Stomach (tissue), 9 donors: ENCODE measurements around the gene FNDC10. TPM values are rescaled to one million over a fixed set of nuclear protein-coding genes. Genes with fewer than 3 reads are reported as not detected.

ENCODE experiments used
- DNase-seq, 2 donors: peaks; one replicate each; pipeline versions ENCODE4 v3.0.0 to v3.0.0-alpha.2; 2013 to 2019
- H3K27ac ChIP-seq, 5 donors: fragments of 200-600 bp in 4 of 5; sonication (generic) in 4 of 5; one replicate each; pipeline ENCODE4 v1.5.1; 2013 to 2019; ENCODE audit warnings: mild to moderate bottlenecking in 1 of 5, moderate library complexity in 1 of 5
- H3K27me3 ChIP-seq, 3 donors: fragments of 200-600 bp; sonication (generic); one replicate each; pipeline ENCODE4 v1.5.1; 2017 to 2019; ENCODE audit warnings: mixed run types in 1 of 3
- H3K36me3 ChIP-seq, 4 donors: fragments of 200-600 bp; sonication (generic); 1 replicate in 3 of 4; 2 replicates in 1 of 4; pipeline ENCODE4 v1.5.1; 2016 to 2019
- H3K4me1 ChIP-seq, 4 donors: fragments of 200-600 bp; sonication (generic); one replicate each; pipeline ENCODE4 v1.5.1; 2016 to 2019
- H3K4me3 ChIP-seq, 4 donors: fragments of 200-600 bp; sonication (generic) in 3 of 4; one replicate each; pipeline ENCODE4 v1.5.1; 2016 to 2019; ENCODE audit warnings: mild to moderate bottlenecking in 1 of 4
- H3K9me3 ChIP-seq, 4 donors: fragments of 200-600 bp; sonication (generic); one replicate each; pipeline ENCODE4 v1.5.1; 2016 to 2019
- CTCF ChIP-seq, 7 experiments: fragments of 450-650 bp in 4 of 7; fragments of 200-600 bp in 3 of 7; sonication (generic) in 3 of 7; IDR thresholded peaks; one replicate each; pipeline ENCODE4 v1.5.1; 2016 to 2019; ENCODE audit warnings: antibody characterized with exemption in 7 of 7, control low read depth in 2 of 7, mild to moderate bottlenecking in 1 of 7
- EP300 ChIP-seq: sonication (generic); formaldehyde crosslinking; IDR thresholded peaks from one replicate; pipeline ENCODE4 v1.6.1; 2017; ENCODE audit warnings: antibody characterized with exemption
- POLR2A ChIP-seq, 4 donors: fragments of 450-650 bp; IDR thresholded peaks; one replicate each; pipeline ENCODE4 v1.6.1; 2016; ENCODE audit warnings: antibody characterized with exemption in 4 of 4, control low read depth in 2 of 4, mild to moderate bottlenecking in 1 of 4, moderate library complexity in 1 of 4
- POLR2AphosphoS5 ChIP-seq, 3 donors: sonication (generic); formaldehyde crosslinking; IDR thresholded peaks; one replicate each; pipeline ENCODE4 v1.6.1; 2016; ENCODE audit warnings: antibody characterized with exemption in 3 of 3
- WGBS, 5 donors: extraction: QIAGEN DNeasy Blood & Tissue Kit in 3 of 5; methylation state at CpG; one replicate each; pipeline versions ENCODE4 v1.1.5 to v1.1.7; 2013 to 2018; 5-methylcytosine and 5-hydroxymethylcytosine counted together
- intact Hi-C: fragments of 100-400 bp; cut with DNase I; formaldehyde crosslinking; loops from one replicate; pipeline ENCODE4 v1.15.1; 2023; ENCODE audit warnings: low total_unique reads
- polyA plus RNA-seq, 3 donors: library from polyadenylated mRNA; stranded (reverse); fragments of 200-250 nt; gene quantifications; one replicate each; pipeline ENCODE4 v1.2.3, GENCODE V29; 2013
- total RNA-seq, 5 donors: library from RNA; depleted of rRNA; stranded (reverse); fragments of >200 nt; gene quantifications; one replicate each; pipeline versions ENCODE4 v1.1.0 to v1.2.3, GENCODE V29; 2014 to 2016
- donor health status: healthy with polysubstance abuse.
- donor health status: Bipolar disorder and iron deficiency.
- donor health status: healthy.

FNDC10 gene
- total and polyA plus RNA-seq, 8 donors = 0.29 to 20.0 (median 4.0) TPM; not detected in 3

GRCh38 chr1:1630191-1630964 is 30.4 kb upstream of the FNDC10 start:
- no peak for TF ChIP-seq EP300
- TF ChIP-seq POLR2AphosphoS5 (IDR thresholded peaks at IDR 0.05) = peak in 2 of 3 donors; percentile 49 to 52
- H3K4me1 ChIP-seq = peaks cover 25 to 36% (median 26%) of the 10 kb centered on the region in 4 donors
- intact Hi-C loops = no loop called here
- peak overlapping the region; percentile 23 to 41 (median 34) for H3K4me3 ChIP-seq
- WGBS, 5 donors = 10 to 36% (median 25%) methylated on average over 32 to 81 of the region's 81 CpGs
- DNase-seq = peak; percentile 69 to 97
- peaks cover 0 to 41% (median 25%) of the 10 kb centered on the region in 3 donors for H3K27me3 ChIP-seq
- H3K9me3 ChIP-seq = no peaks in the 10 kb centered on the region
- H3K27ac ChIP-seq = peak overlapping the region; percentile 37 to 87 (median 74)
- H3K36me3 ChIP-seq = peaks cover 4 to 32% (median 26%) of the 10 kb centered on the region in 4 donors

DNA sequence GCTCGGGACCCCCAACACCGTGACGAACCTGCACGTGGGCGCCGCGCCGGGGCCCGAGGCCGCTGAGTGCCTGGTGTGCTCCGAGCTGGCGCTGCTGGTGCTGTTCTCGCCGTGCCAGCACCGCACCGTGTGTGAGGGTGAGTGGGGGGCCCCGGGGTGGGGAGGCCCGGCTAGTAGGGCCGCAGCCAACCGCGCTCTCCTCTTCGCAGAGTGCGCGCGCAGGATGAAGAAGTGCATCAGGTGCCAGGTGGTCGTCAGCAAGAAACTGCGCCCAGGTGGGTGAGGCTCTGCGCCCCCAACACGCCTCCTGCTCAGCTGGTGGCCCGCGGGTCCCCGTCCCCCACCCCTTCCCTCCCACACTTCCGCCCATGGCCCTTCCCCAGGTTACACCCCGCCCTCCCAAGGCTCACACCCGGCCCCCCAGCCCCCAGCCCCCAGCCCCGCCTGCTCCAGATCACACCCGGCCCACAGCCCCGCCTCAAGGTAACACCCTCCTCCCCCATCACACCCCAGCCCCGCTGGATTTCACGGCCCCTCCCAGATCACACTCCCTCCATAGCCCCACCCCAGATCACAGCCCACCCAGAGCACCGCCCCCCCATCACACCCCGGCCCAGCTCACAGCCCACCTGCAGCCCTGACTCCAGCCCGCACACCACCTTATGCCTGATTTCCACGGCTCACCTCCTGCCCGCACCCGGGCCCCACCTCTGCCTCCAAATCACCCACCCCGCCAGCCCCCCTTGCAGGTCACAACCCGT is 29.7 kb upstream of the FNDC10 start:
- Histone ChIP-seq H3K36me3 (peaks cover 4 to 40% (median 32%) of the 10 kb centered on the region in 4 donors), H3K4me3 (peak overlapping the region; percentile 19 to 41 (median 30)), H3K27me3 (peaks cover 0 to 41% (median 25%) of the 10 kb centered on the region in 3 donors), H3K9me3 (no peaks in the 10 kb centered on the region), H3K4me1 (peaks cover 25 to 36% (median 26%) of the 10 kb centered on the region in 4 donors), H3K27ac (peak overlapping the region in 4 of 5 donors; percentile 74 to 87 (median 80))
- no peak for TF ChIP-seq CTCF (IDR thresholded peaks at IDR 0.05)
- TF ChIP-seq EP300 = no peak
- no peak for TF ChIP-seq POLR2A (IDR thresholded peaks at IDR 0.05)
- TF ChIP-seq POLR2AphosphoS5 (IDR thresholded peaks at IDR 0.05) = no peak
- intact Hi-C loops = no loop called here
- 49 to 72% (median 60%) methylated on average over 17 to 48 of the region's 48 CpGs for WGBS, 5 donors
- peak in 1 of 2 donors; percentile 72 for DNase-seq

GRCh38 chr1:1628754-1629429 is 29.0 kb upstream of the FNDC10 start:
- intact Hi-C loops = no loop called here
- 47 to 75% (median 63%) methylated on average over 17 to 53 of the region's 53 CpGs for WGBS, 5 donors
- Histone ChIP-seq H3K27ac (peak overlapping the region in 3 of 5 donors; percentile 32 to 50 (median 34)), H3K4me3 (peak overlapping the region; percentile 19 to 36 (median 26)), H3K36me3 (peaks cover 4 to 46% (median 39%) of the 10 kb centered on the region in 4 donors), H3K27me3 (peaks cover 0 to 41% (median 25%) of the 10 kb centered on the region in 3 donors), H3K9me3 (no peaks in the 10 kb centered on the region), H3K4me1 (peaks cover 25 to 36% (median 26%) of the 10 kb centered on the region in 4 donors)
- peak in 1 of 2 donors; percentile 71 for DNase-seq
- no peak for TF ChIP-seq CTCF (IDR thresholded peaks at IDR 0.05)
- TF ChIP-seq EP300 = no peak
- no peak for TF ChIP-seq POLR2AphosphoS5 (IDR thresholded peaks at IDR 0.05)
- no peak for TF ChIP-seq POLR2A (IDR thresholded peaks at IDR 0.05)

- H3K4me1 ChIP-seq = peaks cover 25 to 39% (median 29%) of the 10 kb centered on the region in 4 donors
- intact Hi-C loops = no loop called here
- H3K27ac ChIP-seq = peak overlapping the region in 1 of 5 donors; percentile 15
Measured at GRCh38 chr1:1627829-1628753, 28.2 kb upstream of the FNDC10 start.

More at GRCh38 chr1:1627829-1628753, 28.2 kb upstream of the FNDC10 start:
- H3K27me3 ChIP-seq = peaks cover 0 to 41% (median 25%) of the 10 kb centered on the region in 3 donors
- peaks cover 4 to 51% (median 44%) of the 10 kb centered on the region in 4 donors for H3K36me3 ChIP-seq
- peak in 1 of 2 donors; percentile 33 for DNase-seq
- TF ChIP-seq EP300 = no peak
- TF ChIP-seq POLR2A (IDR thresholded peaks at IDR 0.05) = no peak
- no peak for TF ChIP-seq CTCF (IDR thresholded peaks at IDR 0.05)
- no peak for TF ChIP-seq POLR2AphosphoS5 (IDR thresholded peaks at IDR 0.05)
- H3K4me3 ChIP-seq = no peak overlapping the region
- no peaks in the 10 kb centered on the region for H3K9me3 ChIP-seq
- 91 to 94% (median 93%) methylated on average over 20 to 53 of the region's 53 CpGs for WGBS, 5 donors
